Stomach (tissue), 4 donors: Measurements from ENCODE around the gene ZNF532.

Source experiments
- POLR2AphosphoS5 ChIP-seq, 3 donors: sonication (generic); formaldehyde crosslinking; IDR thresholded peaks; one replicate each; pipeline ENCODE4 v1.6.1; 2016; ENCODE audit warnings: antibody characterized with exemption in 3 of 3
- TF ChIP-seq, protein P1 (sequence below), 7 experiments: fragments of 450-650 bp in 4 of 7; fragments of 200-600 bp in 3 of 7; sonication (generic) in 3 of 7; IDR thresholded peaks; one replicate each; pipeline ENCODE4 v1.5.1; 2016 to 2019; ENCODE audit warnings: antibody characterized with exemption in 7 of 7, control low read depth in 2 of 7, mild to moderate bottlenecking in 1 of 7

DNA sequence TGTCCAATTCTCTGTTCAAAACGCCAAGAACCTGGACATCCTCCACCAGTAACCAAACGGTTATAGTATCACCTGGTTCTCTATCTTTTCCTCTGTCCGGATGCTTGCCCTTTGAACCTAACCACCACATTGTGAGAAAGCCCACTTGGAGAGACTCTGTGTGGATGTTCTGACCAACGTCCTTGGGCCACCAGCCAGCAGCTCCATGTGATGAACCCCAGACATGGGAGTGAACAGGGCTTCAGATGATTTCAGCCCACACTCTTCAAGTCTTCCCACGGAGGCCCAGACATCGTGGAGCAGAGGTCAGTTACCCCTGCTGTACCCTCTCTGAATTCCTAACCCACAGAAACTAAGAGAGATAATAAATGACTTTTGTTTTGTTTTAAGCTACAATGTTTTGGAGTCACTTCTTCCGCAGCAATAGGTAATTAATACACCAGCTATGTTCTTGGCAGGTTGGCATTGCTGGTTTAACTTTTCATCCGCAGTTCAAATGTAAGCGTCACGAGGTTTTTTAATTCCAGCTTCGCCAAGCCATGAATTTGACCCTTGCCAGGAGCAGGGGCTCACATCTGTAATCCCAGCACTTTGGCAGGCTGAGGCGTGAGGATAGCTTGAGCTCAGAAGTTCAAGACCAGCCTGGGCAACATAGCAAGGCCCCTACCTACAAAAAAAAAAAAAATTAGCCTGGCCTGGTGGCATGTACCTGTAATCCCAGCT is 36.1 kb upstream of the ZNF532 start:
- TF ChIP-seq, protein P1, sequence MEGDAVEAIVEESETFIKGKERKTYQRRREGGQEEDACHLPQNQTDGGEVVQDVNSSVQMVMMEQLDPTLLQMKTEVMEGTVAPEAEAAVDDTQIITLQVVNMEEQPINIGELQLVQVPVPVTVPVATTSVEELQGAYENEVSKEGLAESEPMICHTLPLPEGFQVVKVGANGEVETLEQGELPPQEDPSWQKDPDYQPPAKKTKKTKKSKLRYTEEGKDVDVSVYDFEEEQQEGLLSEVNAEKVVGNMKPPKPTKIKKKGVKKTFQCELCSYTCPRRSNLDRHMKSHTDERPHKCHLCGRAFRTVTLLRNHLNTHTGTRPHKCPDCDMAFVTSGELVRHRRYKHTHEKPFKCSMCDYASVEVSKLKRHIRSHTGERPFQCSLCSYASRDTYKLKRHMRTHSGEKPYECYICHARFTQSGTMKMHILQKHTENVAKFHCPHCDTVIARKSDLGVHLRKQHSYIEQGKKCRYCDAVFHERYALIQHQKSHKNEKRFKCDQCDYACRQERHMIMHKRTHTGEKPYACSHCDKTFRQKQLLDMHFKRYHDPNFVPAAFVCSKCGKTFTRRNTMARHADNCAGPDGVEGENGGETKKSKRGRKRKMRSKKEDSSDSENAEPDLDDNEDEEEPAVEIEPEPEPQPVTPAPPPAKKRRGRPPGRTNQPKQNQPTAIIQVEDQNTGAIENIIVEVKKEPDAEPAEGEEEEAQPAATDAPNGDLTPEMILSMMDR (IDR thresholded peaks at IDR 0.05): no peak
- no peak for TF ChIP-seq POLR2AphosphoS5 (IDR thresholded peaks at IDR 0.05)
